ENCODE data around the gene BCL11B.

BCL11B gene

GRCh38 chr14:99203080-99203479 lies 68.9 kb downstream of the BCL11B start:
- in situ Hi-C loops (cut with MboI; ENCODE audit: low sequenced_read_pairs): no loop called here

GRCh38 chr14:99202516-99202915 lies 69.5 kb downstream of the BCL11B start:
- in situ Hi-C loops (cut with MboI; ENCODE audit: low sequenced_read_pairs): no loop called here

- in situ Hi-C loops (cut with MboI; ENCODE audit: low sequenced_read_pairs): no loop called here
Measured at GRCh38 chr14:99201351-99202073, 70.5 kb downstream of the BCL11B start.

GRCh38 chr14:99200654-99201005 lies 71.4 kb downstream of the BCL11B start:
- in situ Hi-C loops (cut with MboI; ENCODE audit: low sequenced_read_pairs): no loop called here

GRCh38 chr14:99199846-99200653 lies 71.9 kb downstream of the BCL11B start:
- in situ Hi-C loops (cut with MboI; ENCODE audit: low sequenced_read_pairs): no loop called here

- in situ Hi-C loops (cut with MboI; ENCODE audit: low sequenced_read_pairs): no loop called here
Measured at GRCh38 chr14:99198746-99199502, 73.1 kb downstream of the BCL11B start.

- in situ Hi-C loops (cut with MboI; ENCODE audit: low sequenced_read_pairs): no loop called here
Measured at GRCh38 chr14:99196310-99196650, 75.7 kb downstream of the BCL11B start.

GRCh38 chr14:99195602-99196309 lies 76.2 kb downstream of the BCL11B start:
- in situ Hi-C loops (cut with MboI; ENCODE audit: low sequenced_read_pairs): no loop called here

GRCh38 chr14:99194736-99195135 lies 77.3 kb downstream of the BCL11B start:
- in situ Hi-C loops (cut with MboI; ENCODE audit: low sequenced_read_pairs): no loop called here

- in situ Hi-C loops (cut with MboI; ENCODE audit: low sequenced_read_pairs): no loop called here
Measured at GRCh38 chr14:99194136-99194535, 77.9 kb downstream of the BCL11B start.

- in situ Hi-C loops (cut with MboI; ENCODE audit: low sequenced_read_pairs): no loop called here
Measured at GRCh38 chr14:99192830-99193229, 79.2 kb downstream of the BCL11B start.

GRCh38 chr14:99192028-99192621 lies 79.9 kb downstream of the BCL11B start:
- in situ Hi-C loops (cut with MboI; ENCODE audit: low sequenced_read_pairs): no loop called here

- in situ Hi-C loops (cut with MboI; ENCODE audit: low sequenced_read_pairs): no loop called here
Measured at GRCh38 chr14:99191395-99192027, 80.5 kb downstream of the BCL11B start.

- in situ Hi-C loops (cut with MboI; ENCODE audit: low sequenced_read_pairs): no loop called here
Measured at GRCh38 chr14:99190696-99191394, 81.2 kb downstream of the BCL11B start.

- in situ Hi-C loops (cut with MboI; ENCODE audit: low sequenced_read_pairs): no loop called here
Measured at GRCh38 chr14:99189201-99189801, 82.7 kb downstream of the BCL11B start.

- in situ Hi-C loops (cut with MboI; ENCODE audit: low sequenced_read_pairs): no loop called here
Measured at GRCh38 chr14:99188731-99189191, 83.2 kb downstream of the BCL11B start.

- in situ Hi-C loops (cut with MboI; ENCODE audit: low sequenced_read_pairs): no loop called here
Measured at GRCh38 chr14:99187858-99188257, 84.1 kb downstream of the BCL11B start.

- in situ Hi-C loops (cut with MboI; ENCODE audit: low sequenced_read_pairs): no loop called here
Measured at GRCh38 chr14:99186956-99187690, 84.9 kb downstream of the BCL11B start.

Data from hTERT RPE-1 (cell line).